CD4-positive, alpha-beta T cell treated with Interleukin-17A for 4 hours (primary cell): Measurements from ENCODE around the gene C1QL1.

Experiments used
- DNase-seq: peaks from one replicate; pipeline ENCODE4 v3.0.0-alpha.2; 2020; ENCODE audit warnings: mixed read lengths

C1QL1 gene

DNA sequence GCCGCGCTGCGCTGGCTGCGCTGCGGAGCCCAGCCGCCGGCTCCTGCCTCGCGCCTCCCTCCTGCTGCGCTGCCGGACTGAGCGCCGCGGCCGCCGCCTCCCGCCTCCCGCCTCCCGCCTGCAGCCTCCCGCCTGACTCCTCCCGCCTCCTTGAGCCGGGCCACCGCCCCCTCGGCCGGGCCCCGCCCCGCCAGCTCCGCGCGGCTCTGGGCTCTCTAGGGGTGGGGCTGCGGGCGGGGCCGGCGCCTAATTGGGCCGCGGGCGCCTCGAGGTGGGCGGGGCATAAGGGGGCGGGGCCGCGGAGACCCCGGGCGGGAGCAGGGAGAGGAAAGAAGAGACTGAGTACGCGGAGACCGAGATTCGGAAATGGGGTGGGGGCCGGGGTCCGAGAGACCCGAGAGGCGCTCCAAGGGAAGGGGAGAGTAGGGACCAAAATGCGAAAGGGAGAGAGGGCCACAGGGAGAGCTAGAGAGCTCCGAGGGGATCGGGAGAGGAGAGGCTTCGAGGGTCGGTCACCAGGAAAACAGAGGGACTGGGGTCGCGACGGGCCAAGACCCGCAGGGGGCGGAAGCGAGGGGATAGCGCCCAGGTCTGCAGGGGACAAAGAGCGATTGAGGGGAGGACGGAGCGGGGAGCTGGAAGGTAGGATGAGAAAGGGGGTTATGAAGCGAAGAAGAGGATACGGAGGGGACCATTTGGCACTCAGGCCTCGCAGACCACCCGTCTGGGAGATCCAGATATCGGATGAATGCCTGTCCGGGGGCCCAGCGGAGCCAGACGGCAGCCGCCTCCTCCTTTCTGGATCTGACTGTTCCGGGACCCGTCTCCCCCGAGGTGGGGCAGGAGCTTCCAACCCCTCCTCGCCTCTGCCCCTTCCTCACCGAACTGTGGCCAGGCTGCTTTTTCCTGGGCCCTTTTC is at the start of gene C1QL1:
Gene C1QL1 (minus strand): TSS at position 79 of the 919 bp plus-strand sequence. CDS start 255 bp downstream, outside the sequence.
- DNase-seq = peak; percentile 95

- DNase-seq = no peak
Observed at GRCh38 chr17:45016823-45017222, 48.7 kb upstream of the C1QL1 start.

GRCh38 chr17:45016237-45016636 is 48.1 kb upstream of the C1QL1 start:
- no peak for DNase-seq

- no peak for DNase-seq
Observed at GRCh38 chr17:45013021-45013997, 45.2 kb upstream of the C1QL1 start.

DNA sequence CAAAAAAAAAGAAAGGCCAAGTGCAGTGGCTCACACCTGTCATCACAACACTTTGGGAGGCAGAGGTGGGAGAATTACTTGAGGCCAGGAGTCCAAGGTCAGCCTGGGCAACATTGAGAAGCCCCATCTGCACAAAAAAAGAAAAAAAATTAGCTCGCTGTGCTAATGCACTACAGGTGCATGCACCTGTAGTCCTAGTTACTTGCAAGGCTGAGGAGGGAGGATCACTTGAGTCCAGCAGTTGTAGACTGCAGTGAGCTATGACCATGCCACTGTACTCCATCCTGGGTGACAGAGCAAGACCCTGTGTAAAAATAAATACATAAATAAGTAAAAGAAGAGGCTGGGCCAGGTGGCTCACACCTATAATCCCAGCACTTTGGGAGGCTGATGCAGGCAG is 43.7 kb upstream of the C1QL1 start:
- no peak for DNase-seq

- no peak for DNase-seq
Observed at GRCh38 chr17:45009676-45010467, 41.8 kb upstream of the C1QL1 start.

DNA sequence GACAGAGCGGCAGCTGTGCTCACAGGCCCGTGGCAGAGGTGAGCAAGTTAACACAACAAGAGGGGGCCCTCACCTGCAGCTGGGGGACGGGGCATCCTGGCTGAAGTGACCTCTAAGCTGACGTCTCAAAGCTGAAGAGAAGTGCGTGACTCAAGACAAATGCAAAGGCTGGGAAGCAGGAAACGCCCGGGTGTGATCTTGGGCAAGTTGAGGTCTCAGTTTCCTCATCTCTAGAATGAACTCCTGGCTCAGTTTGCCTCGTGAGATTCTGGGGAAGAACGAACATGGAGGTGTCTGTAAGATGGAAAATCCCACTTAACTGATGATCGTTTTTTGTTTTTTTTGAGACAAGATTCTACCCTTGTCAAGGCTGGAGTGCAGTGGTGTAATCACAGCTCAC is 40.1 kb upstream of the C1QL1 start:
- DNase-seq = no peak

DNA sequence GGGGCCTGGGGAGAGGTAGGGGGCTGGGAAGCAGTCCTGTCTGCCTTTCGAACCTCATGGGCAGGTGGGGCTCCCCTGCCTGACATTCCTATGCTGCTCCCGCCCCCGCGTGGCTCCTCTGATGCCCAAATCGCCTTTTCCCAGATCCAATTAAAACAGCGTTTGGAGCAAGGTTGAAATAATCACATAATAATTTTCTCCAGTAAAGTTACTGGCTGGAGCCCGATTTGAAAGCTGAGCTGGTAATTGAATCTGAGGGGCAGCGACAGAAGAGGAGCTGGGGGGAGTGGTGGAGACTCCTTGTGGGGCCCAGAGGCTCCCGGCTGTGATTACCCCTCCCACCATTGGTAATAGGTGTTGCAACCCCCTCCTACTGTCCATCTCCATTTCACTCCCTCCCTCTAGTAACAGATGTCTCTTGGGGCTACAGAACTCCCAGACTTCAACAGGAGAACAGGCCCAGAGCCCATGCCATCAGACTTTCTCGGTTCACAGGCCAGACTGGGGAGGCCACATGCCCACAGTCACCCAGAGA is 38.9 kb upstream of the C1QL1 start:
- no peak for DNase-seq

- no peak for DNase-seq
Observed at GRCh38 chr17:45005700-45006099, 37.6 kb upstream of the C1QL1 start.

DNA sequence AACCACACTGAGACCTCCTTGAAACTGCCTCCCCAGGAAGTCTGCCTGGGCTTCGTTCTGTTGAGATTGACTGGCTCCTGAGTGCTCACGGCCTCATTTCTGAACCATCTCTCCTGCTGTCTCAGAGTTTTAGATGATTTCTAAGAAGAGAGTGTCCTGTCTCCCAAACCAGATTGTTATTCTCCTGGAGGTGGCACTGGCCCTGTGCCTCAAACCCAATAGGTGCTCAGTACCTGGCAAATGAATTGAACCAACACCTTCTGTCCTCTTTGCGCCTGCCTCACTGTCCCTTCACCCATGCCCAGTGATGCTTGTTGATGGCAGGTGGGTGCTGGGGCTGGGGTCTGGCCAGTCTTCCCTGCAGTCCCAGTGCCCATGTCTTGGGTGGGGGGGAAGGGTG is 36.3 kb upstream of the C1QL1 start:
- DNase-seq = no peak

GRCh38 chr17:45003877-45004276 is 35.8 kb upstream of the C1QL1 start:
- DNase-seq = no peak

DNA sequence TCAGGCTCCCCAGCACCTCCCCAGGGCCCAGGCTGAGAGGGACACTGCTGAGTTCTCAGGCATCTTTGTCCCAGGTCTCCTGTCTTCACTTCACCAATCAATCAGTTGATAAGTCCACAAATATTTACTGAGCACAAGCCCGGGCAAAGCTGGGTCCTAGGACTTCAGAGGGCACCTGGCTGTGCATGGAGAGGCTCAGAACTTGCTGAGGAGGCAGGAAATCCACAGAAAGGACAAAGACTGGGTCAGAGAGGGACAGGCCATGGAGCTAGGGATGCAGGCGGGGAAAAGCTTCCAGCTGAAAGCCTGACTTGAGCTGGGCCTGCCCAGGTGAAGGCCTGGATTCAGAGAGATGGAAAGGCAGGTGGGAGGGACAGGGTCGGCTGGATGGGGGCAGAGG is 33.2 kb upstream of the C1QL1 start:
- no peak for DNase-seq

DNA sequence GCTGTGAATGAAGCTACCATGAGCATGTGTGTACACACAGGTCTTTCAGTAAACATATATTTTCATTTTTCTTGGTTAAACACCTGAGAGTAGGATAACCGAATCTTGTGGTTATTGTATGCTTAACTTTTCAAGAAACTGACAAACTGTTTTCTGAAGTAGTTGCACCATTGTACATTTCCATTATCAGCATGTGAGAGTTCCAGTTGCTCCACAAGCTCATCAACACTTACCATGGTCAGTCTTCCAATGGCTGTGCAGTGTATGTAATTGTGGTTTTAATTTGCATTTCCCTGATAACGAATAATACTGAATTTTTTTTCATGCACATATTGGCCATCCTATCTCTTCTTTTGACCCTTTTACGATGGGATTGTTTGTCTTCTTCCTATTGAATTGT is 31.3 kb upstream of the C1QL1 start:
- DNase-seq = no peak

DNA sequence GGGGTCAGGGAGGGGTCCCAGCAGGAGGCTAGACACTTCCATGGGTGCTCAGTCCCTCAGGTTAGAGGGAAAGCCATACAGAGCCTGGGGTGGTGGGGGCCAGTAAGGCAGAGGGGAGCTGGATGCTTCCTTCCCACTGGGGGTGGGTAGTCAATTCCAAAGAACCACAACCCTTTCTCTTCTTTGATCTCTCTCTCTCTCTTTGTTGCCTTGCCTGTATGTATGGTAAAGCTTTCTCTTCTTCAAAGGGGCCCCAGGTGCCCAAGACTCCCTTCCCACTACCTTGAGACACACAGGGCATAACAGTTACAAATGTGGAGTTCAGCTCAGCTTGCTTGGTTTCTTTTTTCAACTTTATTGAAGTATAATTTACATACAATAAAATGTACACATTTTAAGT is 30.5 kb upstream of the C1QL1 start:
- DNase-seq = no peak

DNA sequence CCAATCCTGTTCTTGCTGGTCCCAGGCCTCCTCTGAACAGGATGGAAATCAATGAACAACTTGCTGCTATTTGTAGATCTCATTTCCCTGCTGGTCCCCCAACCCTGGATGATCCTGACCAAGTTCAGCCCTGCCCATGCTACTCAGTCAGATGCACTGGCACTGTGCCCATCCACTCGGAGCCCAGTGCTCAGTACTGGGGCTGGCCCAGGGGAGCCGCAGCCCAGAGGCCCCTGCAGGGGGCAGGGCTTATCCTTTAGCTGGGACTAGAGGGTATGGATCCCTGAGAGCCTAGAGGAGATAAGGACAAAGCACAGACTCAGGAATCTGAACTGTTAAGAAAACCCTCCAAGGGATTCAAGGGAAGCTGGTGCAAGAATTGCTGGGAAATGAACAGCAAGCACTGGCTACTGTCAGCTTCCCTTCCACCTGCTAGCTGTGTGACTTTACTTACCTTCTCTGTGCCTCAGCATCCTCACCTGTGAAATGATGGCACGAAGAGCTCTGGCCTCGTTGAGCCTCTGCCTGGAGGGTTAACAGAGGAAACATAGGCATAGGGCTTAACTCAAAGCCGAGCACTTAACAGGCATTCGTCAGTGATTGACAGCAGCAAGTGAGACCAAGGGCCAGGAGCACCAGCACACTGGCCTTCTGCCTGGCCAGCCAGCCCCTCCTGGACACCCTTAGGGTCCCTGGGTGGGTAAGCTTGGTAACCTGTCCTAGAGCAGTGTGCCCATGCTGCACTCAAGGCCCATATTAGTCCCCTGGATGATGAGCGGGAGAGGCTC is 29.8 kb upstream of the C1QL1 start:
- no peak for DNase-seq

DNA sequence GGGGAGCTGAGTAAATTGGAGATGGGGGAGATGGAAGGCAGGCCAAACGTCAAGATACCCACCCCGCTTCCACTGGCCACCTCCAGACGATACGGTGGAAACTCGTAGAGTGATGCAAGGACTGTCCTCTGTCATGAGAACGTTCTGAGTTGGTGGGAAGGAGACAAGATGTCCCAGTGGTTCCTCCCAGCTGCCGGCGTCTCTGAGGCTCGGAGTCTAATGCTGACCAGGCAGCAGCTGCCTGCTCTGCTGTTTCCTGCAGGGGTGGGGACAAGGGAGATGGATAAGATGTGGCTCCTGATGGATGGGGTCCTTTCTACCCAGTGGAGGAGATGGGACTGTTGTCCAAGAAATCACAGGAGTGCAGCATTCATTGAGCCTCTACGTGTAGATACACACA is 28.2 kb upstream of the C1QL1 start:
- no peak for DNase-seq

DNA sequence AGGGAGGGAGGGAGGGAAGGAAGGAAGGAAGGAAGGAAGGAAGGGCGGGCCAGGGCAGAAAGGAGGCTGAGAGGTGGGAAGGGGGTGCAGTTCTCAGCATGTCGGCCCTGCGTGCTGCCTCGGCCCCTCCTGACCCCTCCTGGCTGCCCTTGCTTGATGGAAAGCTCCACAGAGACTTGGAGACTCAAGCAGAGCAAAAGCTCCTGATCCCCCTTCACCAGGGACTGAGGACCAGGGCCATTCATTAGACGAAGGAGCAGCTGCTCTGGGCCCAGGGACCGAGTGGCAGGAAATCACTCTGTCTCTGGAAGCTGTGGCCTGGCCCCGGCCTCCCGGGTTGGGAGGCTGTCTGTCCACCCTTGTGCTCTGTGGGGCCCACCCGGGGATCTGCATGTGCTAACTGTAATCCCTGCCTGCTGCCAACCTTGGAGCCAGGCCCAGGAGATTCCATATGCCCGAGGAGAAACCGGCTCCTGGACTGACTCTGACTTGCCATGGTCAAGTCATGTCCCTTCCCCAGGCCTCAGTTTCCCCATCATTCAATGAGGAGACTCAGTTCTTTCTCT is 27.4 kb upstream of the C1QL1 start:
- no peak for DNase-seq

- DNase-seq = no peak
Observed at GRCh38 chr17:44992242-44992939, 24.3 kb upstream of the C1QL1 start.

DNA sequence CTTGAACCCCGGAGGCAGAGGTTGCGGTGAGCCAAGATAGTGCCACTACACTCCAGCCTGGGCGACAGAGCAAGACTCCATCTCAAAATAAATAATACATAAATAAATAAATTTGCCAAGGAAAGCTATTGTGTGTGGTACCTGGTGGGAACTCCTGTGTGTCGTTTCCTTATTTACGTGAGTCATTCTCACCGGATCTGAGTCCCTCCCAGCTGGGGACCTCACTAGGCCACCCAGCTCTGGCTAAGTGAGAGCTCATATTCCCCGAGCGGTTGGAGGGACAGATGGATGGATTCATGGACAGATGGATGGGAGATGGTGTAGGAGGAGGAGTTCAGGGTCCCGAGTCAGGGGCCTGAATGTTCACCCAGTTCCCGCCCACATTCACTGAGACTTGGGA is 22.9 kb upstream of the C1QL1 start:
- no peak for DNase-seq

- DNase-seq = no peak
Observed at GRCh38 chr17:44989552-44990138, 21.5 kb upstream of the C1QL1 start.
